AG09319 (cell line): ENCODE data around the gene KCNJ6.

Experiments
- DNase-seq: peaks from one replicate; pipeline ENCODE4 v3.0.0-alpha.2; 2010; ENCODE audit warnings: low read depth; ENCODE audit errors: extremely low read depth
- TF ChIP-seq, protein P1 (sequence below): IDR thresholded peaks from 2 replicates; pipeline ENCODE4 v1.5.1; 2011; ENCODE audit warnings: low read depth, mild to moderate bottlenecking, inconsistent platforms, low read length, moderate library complexity

KCNJ6 gene

DNA sequence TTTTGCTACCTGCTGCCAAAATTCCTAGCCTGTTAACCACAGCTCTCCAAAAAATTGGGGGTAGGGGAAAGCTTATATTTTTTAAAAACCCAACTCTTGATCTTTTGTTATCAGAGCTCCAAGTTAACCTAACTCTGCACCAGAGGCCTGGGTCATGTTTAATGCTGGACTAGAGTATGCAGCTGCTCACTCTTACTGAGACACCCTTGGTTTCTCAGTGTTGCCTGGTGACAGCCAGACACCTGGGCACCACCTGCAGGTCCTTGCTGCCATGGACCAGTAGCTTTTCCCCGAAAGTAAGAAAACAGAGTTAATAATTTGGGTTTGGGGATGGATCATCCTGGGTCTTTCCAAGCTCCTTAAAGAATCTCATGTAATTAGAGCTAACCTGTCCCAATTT lies 30.1 kb downstream of the KCNJ6 start:
- no peak for DNase-seq
- TF ChIP-seq, protein P1, sequence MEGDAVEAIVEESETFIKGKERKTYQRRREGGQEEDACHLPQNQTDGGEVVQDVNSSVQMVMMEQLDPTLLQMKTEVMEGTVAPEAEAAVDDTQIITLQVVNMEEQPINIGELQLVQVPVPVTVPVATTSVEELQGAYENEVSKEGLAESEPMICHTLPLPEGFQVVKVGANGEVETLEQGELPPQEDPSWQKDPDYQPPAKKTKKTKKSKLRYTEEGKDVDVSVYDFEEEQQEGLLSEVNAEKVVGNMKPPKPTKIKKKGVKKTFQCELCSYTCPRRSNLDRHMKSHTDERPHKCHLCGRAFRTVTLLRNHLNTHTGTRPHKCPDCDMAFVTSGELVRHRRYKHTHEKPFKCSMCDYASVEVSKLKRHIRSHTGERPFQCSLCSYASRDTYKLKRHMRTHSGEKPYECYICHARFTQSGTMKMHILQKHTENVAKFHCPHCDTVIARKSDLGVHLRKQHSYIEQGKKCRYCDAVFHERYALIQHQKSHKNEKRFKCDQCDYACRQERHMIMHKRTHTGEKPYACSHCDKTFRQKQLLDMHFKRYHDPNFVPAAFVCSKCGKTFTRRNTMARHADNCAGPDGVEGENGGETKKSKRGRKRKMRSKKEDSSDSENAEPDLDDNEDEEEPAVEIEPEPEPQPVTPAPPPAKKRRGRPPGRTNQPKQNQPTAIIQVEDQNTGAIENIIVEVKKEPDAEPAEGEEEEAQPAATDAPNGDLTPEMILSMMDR = no peak

DNA sequence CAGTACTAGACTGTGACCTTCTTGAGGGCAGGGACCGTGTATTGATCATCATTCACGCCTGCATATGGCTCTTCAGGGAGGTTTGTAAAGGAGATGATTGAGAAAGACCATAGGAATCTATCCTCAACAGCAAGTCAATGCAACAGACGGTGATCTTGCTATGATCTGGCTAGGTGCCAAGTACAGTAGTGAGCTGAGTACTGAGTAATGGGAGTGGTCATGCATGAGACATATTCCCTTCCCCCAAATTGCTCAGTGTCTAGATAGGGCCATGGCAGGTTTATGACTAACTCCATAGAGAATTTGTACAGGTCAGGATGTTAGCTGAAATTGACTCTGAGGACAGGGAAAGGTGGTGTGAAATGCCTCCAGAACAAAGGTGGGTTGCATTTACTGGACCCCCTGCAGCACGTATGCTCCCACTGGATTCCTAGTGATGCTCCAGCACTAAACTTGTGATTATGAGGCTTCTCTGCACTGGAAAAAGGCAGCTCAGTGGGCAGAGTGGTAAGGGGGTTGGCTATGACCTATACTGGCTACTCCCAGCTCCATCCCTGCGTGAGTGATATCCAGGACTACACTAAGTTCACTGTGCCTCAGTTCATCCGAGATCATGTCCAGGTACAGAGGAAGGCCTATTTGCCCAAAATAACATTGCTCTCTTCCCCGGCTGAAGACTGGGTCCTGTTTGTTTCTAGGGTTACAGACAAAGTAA lies 37.2 kb downstream of the KCNJ6 start:
- no peak for DNase-seq
- TF ChIP-seq, protein P1 = no peak

DNA sequence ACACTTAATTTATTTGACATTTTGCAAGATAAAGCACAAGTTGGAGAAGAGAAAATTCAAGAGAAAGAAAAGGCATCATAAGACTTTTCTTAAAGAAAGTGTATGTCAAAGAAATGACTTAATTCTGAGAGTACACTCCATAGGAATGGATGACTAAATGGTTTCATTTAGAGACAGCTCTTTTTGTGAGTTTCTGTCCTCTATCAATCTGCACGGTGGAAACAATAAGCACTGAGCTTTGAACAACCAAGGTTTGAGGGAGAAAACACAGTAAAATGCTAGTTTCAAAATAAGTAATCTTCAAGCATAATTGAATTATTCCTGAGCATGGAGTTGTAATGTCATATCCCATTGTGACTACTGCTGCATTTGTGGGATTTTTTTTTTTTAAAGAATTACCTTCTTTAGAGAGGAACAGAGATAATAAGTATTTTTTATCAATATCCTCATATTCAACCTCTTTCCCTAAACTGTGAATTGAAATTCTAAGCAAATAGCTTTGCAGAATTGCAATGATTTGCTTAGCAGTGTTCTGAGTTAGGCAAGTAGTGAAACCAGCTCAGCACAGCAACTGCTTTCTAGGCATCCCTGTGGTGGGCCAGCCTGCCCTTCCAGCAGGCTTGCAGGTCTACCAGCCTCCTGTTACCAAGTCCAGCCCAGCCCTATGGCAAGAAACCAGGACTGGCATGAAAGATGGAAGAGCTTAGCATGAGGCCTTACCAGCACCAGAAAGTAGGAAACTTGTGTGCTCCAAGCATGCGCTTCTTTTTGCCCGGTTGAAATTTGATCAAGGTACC lies 38.2 kb downstream of the KCNJ6 start:
- TF ChIP-seq, protein P1 = no peak

DNA sequence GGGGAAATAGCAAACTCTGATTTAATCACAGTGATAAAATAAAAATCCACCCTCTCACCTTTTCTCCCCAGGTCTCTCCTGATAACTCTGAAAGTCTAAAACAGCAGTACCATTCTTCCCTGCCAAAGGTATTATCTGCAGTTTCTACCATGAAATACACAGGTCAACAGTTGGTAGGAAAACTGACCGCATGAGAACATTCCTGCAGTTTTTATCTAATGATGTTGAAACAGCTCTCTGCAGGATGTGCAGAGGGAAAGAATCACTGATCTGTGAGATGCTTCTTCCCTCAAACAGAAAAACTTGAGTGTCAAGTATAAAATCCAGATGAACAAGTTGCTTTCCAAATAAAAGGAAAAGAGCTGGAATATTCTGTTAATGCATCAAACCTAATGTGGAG lies 39.1 kb downstream of the KCNJ6 start:
- TF ChIP-seq, protein P1 = no peak
- no peak for DNase-seq

More for the DNA sequence above, 38.2 kb downstream of the KCNJ6 start:
- DNase-seq = no peak

DNA sequence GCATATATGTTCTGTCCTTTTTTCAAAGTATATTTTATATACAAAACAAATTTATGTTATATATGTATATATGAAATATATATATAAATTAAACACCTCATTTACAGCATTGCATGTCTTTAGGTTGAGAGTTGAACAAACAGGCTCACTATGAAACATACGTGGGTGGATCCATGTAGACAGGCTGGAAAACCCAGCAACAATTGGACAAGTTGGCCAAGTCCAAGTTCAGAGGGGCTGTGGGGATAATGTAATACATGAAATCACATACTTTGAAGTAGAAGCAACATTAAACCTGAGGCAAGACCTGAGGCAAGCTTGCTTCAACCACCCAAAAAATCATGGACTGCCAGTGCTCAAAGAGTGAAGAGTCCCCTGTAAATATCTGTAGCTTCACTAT lies 39.7 kb downstream of the KCNJ6 start:
- no peak for DNase-seq
- TF ChIP-seq, protein P1 = no peak

DNA sequence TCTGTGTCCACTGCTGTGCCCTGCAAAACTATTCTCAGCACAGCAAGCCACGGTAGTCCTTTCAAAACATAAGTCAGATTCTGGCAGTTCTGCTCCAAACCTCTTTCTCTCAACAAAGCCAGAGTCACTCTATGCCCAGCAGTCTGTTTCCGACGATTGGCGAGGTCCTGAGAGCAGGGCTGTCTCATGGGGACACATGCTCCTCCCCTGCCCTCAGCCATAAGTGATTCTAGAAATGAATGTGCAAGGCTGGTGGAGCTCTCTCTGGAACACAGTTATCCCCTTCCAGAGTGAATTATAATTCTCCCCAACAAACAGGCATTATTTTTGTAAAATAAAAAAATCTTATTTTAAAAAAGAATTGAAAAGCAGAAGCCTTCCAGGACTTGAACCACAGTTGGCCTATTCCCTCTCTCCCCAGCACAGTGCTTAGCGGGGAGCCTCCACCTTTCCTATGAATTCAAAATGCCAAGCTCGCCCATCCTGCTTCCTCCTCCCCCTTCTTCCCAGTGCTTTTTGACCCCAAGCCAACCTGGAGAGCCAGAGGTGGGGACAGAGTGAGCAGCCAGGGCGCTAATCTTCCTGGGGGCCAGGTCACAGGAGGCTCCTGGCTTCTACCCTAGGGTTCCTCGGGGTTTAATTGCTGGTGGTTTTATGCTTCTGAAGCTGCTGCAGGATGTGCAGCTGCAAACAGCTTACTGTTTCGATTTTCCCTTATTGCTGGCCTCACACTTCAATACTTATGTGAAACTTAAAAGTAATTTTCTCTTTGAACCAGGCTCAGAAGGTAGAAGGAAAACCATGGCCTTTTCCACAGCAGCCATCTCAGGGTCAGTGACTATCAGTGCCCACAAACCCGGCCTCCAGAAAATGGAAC lies 41.1 kb downstream of the KCNJ6 start:
- DNase-seq = no peak
- TF ChIP-seq, protein P1 = no peak
